ENCODE data around the gene OR51D1.

Gene OR51D1

DNA sequence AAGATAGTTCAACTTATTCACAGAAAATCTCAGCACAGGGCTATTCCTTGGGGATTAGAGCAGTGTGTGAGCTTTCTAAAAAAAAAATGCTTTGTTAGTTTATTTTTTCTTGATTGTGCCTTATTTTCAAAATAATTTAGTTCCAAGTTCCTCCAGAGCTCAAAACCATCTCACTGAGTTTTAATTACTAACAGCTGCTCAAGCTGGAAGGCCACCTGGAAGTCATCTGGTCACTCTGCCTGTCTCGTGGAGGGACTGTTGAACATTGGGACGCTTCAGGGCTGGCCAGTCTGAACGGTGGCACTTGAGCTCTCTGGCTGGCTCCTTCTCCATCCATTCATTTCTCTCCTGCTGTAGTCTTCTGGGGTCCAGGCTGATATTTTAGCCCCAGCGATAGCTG, 10.5 kb downstream of the OR51D1 start:
- DNase-seq = no peak

DNA sequence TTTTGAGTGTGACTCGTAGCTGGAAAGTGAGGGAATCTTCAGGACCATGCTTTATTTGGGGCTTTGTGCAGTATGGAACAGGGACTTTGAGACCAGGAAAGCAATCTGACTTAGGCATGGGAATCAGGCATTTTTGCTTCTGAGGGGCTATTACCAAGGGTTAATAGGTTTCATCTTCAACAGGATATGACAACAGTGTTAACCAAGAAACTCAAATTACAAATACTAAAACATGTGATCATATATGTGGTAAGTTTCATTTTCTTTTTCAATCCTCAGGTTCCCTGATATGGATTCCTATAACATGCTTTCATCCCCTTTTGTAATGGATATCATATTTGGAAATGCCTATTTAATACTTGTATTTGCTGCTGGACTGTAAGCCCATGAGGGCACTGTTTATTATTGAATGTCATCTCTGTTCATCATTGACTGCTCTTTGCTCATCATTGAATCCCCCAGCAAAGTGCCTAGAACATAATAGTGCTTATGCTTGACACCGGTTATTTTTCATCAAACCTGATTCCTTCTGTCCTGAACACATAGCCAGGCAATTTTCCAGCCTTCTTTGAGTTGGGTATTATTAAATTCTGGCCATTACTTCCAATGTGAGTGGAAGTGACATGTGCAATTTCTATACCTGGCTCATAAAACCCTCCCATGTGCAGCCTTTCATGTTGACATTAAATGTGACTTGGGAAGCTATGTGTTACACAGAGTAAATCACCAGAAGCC, 17.5 kb downstream of the OR51D1 start:
- no peak for DNase-seq

DNA sequence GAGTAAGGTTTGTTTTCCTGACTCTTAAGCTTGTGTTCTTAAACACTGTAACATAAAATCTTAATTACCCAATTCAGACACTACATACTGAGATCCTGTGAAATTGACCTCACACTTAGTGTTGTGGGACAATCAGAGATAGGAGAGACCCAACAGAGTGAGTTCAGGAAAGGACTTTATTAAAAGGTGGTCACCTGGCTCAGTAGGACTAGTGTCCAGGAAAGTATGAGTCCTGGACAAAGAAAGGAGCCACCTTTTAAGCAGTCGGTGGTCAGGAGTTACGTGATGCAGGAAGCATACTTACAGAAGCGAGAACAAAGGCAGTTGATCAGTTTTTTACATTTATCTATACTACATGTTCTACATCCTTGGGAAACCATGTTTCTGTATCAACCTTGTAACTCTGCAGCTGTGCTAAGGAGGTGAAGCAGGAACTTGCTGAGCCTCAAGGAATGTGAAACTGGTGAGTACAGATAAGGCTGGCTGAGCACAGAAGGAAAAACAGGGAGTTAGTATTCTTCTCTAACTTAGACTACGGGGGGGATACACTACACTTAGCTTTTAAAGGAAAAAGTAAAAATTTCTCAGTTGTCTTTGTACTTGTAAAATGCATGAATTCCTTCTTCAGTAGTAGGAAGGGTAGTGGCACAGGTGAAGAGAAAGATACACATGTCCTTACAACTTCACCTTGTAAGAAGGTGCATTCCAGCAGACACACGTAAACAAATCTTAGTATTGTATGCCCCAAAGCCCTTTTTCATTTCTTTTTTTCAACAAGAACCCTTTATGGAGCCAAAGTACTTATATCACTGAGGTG, 21.6 kb downstream of the OR51D1 start:
- no peak for DNase-seq

DNA sequence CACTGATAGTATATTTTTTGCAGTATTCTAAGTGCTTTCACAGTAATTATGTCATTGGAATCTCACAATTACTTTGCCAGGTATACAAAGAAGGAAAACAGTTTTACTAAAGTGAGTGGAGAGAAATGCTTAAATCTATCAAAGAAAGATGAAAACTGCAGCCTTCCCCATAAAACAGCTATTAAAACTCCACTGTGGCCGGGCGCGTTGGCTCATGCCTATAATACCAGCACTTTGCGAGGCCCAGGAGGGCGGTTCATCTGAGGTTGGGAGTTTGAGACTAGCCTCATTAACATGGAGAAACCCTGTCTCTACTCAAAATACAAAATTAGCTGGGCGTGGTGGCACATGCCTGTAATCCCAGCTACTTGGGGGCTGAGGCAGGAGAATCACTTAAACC, 25.6 kb downstream of the OR51D1 start:
- no peak for DNase-seq

- DNase-seq = no peak
Measured at GRCh38 chr11:4664183-4664582, 26.9 kb downstream of the OR51D1 start.

DNA sequence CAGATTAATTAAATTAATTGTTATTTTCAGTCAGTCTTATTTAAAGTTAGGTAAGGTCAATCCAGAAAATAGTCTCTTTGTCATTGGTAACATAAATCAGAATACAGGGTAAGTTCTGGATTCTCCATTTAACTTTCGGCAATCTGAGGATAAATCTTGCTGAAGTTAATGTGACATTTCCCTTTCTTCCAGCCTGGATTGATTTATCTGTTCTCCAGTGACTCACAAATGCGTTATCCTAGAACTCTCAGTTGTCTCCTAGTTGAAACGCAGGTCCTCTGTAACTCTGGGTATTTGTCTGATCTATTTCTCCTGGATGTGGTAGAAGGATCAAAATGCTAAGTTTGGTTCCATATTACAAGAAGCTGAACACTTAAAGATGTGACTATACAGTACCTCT, 27.5 kb downstream of the OR51D1 start:
- no peak for DNase-seq

DNA sequence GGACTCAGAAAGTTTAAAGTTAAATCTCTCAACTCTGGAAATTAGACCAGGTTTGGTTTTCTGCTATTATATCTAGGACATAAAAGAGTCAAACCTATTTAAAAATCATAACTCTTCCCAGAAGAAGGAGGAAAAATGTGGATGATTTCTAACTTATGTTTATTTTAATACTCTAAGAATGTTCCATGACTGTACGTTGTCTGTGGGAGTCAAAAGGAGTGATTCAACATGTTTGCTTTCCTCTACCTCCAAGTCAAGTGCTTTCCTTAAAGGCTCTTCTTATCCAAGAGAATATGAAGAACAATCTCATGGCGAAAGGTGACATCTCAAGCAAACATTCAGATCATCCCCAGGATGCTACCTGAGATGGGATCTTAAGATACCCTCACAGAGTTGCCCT, 28.1 kb downstream of the OR51D1 start:
- no peak for DNase-seq

GRCh38 chr11:4671741-4672140, 34.5 kb downstream of the OR51D1 start:
- DNase-seq = no peak

GRCh38 chr11:4672470-4672869, 35.2 kb downstream of the OR51D1 start:
- DNase-seq = no peak

- DNase-seq = no peak
Measured at GRCh38 chr11:4673781-4674180, 36.5 kb downstream of the OR51D1 start.

DNA sequence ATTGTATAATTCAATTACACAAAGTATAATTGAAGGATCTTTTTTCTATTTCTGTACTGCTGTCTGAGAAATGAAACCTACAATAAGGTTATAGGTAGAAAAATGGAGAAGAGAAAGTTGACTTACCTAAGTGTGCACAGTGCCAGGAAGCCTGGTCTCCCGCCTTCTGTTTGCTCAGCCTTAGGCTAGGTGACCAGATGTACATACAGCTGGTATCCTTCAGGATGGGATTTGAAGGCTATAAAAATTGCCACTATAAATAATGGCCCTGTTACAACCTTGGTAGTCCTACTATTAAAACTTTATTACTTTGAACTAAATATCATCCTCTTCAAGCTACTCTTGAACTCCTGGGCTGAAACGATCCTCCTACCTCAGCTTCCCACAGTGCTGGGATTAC, 40.7 kb downstream of the OR51D1 start:
- no peak for DNase-seq

GRCh38 chr11:4680341-4680740, 43.1 kb downstream of the OR51D1 start:
- no peak for DNase-seq

GRCh38 chr11:4682623-4683419, 45.5 kb downstream of the OR51D1 start:
- no peak for DNase-seq

GRCh38 chr11:4684631-4685285, 47.5 kb downstream of the OR51D1 start:
- DNase-seq = no peak

Data from bone marrow (tissue), 2 donors.